ENCODE results near the gene TRABD. TPM values are rescaled to one million over a fixed set of nuclear protein-coding genes. Genes with fewer than 3 reads are reported as not detected.
A peak's percentile ranks its signal among the peaks of the same experiment; 100 is the strongest.

TRABD gene
- total RNA-seq, 4 donors from 2014 or later, result 39.3 to 55.1 (median 45.8) TPM

GRCh38 chr22:50246242-50247175, 60.8 kb downstream of the TRABD start:
- no peak overlapping the region for H3K4me3 ChIP-seq
- intact Hi-C loops (cut with DNase I), result loop anchor here (5.0 kb wide), 1 partner anchor 96 kb away; the partner anchor contains the start of gene PPP6R2
- H3K36me3 ChIP-seq, result peaks cover 0 to 25% (median 8%) of the 10 kb centered on the region in 3 donors
- TF ChIP-seq CTCF (IDR thresholded peaks at IDR 0.05) (peak in 2 of 6 experiments; percentile 21 to 40), POLR2A (IDR thresholded peaks at IDR 0.05) (no peak)
- WGBS, 2 donors, result 87 to 91% methylated on average over 4 to 8 of the region's 20 CpGs
- H3K4me1 ChIP-seq, result peaks cover 41 to 93% (median 56%) of the 10 kb centered on the region in 3 donors
- peak overlapping the region; percentile 22 to 98 (median 92) for H3K27ac ChIP-seq
- no peaks in the 10 kb centered on the region for H3K9me3 ChIP-seq
- no peak for DNase-seq
- H3K27me3 ChIP-seq, result no peaks in the 10 kb centered on the region

GRCh38 chr22:50247748-50248147, 62.0 kb downstream of the TRABD start:
- TF ChIP-seq POLR2A (IDR thresholded peaks at IDR 0.05) (no peak), CTCF (IDR thresholded peaks at IDR 0.05) (no peak)
- H3K4me3 ChIP-seq, result no peak overlapping the region
- H3K27me3 ChIP-seq, result no peaks in the 10 kb centered on the region
- H3K27ac ChIP-seq, result peak overlapping the region in 1 of 4 donors; percentile 46
- WGBS, 2 donors, result 29 to 53% methylated on average over 7 to 14 of the region's 16 CpGs
- intact Hi-C loops (cut with DNase I), result loop anchor here (5.0 kb wide), 1 partner anchor 95 kb away; the partner anchor contains the start of gene PPP6R2
- H3K9me3 ChIP-seq, result no peaks in the 10 kb centered on the region
- DNase-seq, result no peak
- peaks cover 41 to 91% (median 47%) of the 10 kb centered on the region in 3 donors for H3K4me1 ChIP-seq
- H3K36me3 ChIP-seq, result peaks cover 0 to 25% (median 8%) of the 10 kb centered on the region in 3 donors

- DNase-seq, result no peak
- no peak overlapping the region for H3K4me3 ChIP-seq
- H3K36me3 ChIP-seq, result peaks cover 0 to 25% (median 8%) of the 10 kb centered on the region in 3 donors
- no peaks in the 10 kb centered on the region for H3K9me3 ChIP-seq
- H3K27ac ChIP-seq, result no peak overlapping the region
- no peaks in the 10 kb centered on the region for H3K27me3 ChIP-seq
- peaks cover 37 to 84% (median 40%) of the 10 kb centered on the region in 3 donors for H3K4me1 ChIP-seq
- TF ChIP-seq CTCF (IDR thresholded peaks at IDR 0.05) (no peak), POLR2A (IDR thresholded peaks at IDR 0.05) (no peak)
- intact Hi-C loops (cut with DNase I), result loop anchor here (5.0 kb wide), 1 partner anchor 94 kb away; the partner anchor contains the start of gene PPP6R2
- 60 to 75% methylated on average over 1 to 11 of the region's 29 CpGs for WGBS, 2 donors
These were observed 62.7 kb downstream of the TRABD start for GRCh38 chr22:50248196-50249081.

Other genes with a start within 250 kb of the TRABD start
- gene PIM3, start 225.1 kb upstream of the TRABD start, total RNA-seq, result 10 to 100 TPM; 43.8 to 75.7 (median 52.1) TPM
- not detected for gene IL17REL, start 173.1 kb upstream of the TRABD start, total RNA-seq
- not detected for gene TTLL8, start 127.6 kb upstream of the TRABD start, total RNA-seq
- gene MLC1, start 100.5 kb upstream of the TRABD start, total RNA-seq, result under 1 TPM in 2 of 4 donors, not detected in 2; under 0.01 to 0.70 TPM
- under 1 TPM in 3 of 4 donors, not detected in 1; 0.06 to 0.57 (median 0.13) TPM for gene MOV10L1, start 95.9 kb upstream of the TRABD start, total RNA-seq
- 1 to 10 TPM; 1.6 to 4.5 (median 3.4) TPM for gene PANX2, start 15.2 kb upstream of the TRABD start, total RNA-seq
- 10 to 100 TPM; 23.9 to 36.3 (median 27.0) TPM for gene SELENOO, start 15.1 kb downstream of the TRABD start, total RNA-seq
- gene TUBGCP6, start 59.1 kb downstream of the TRABD start, total RNA-seq, result 10 to 100 TPM; 20.3 to 44.3 (median 32.2) TPM
- gene HDAC10, start 65.4 kb downstream of the TRABD start, total RNA-seq, result 10 to 100 TPM; 18.2 to 46.3 (median 35.6) TPM
- gene MAPK12, start 75.8 kb downstream of the TRABD start, total RNA-seq, result 1 to 10 TPM in 3 of 4 donors, under 1 TPM in 1; 0.19 to 6.9 (median 2.3) TPM
- 1 to 10 TPM; 2.4 to 5.7 (median 3.5) TPM for gene MAPK11, start 84.5 kb downstream of the TRABD start, total RNA-seq
- 100 to 1,000 TPM in 3 of 4 donors, 10 to 100 TPM in 1; 80.9 to 231 (median 129) TPM for gene PLXNB2, start 121.7 kb downstream of the TRABD start, total RNA-seq
- 1 to 10 TPM in 3 of 4 donors, under 1 TPM in 1; 0.88 to 3.6 (median 2.9) TPM for gene DENND6B, start 141.1 kb downstream of the TRABD start, total RNA-seq
- gene PPP6R2, start 157.4 kb downstream of the TRABD start, total RNA-seq, result 10 to 100 TPM; 35.6 to 50.8 (median 45.6) TPM

Data from esophagus squamous epithelium (tissue), 5 donors.